CD4-positive, alpha-beta T cell (primary cell): ENCODE measurements around the gene EXOSC2. TPM values are rescaled to one million over a fixed set of nuclear protein-coding genes. Genes with fewer than 3 reads are reported as not detected.

ENCODE experiments used
- ATAC-seq: fragments of 200-7000 bp; cut with Tn5 transposase; one replicate; pipeline ENCODE4 v1.10.0; 2022; ENCODE audit warnings: mild to moderate bottlenecking; ENCODE audit not compliant: poor library complexity
- CTCF ChIA-PET: fragments of 350-600 bp; sonication (Branson Sonifier 250); formaldehyde crosslinking; loops from one replicate; lab custom pipeline; 2021; ENCODE audit warnings: antibody characterized with exemption, inconsistent platforms; lab: Charles Lee
- POLR2A ChIA-PET: fragments of 350-600 bp; sonication (Branson Sonifier 250); formaldehyde crosslinking; loops from one replicate; lab custom pipeline; 2021; ENCODE audit warnings: antibody characterized with exemption, inconsistent platforms; lab: Charles Lee
- DNase-seq, 14 experiments: peaks; one replicate each; pipeline ENCODE4 v3.0.0-alpha.2; 2013 to 2020; ENCODE audit warnings: mixed read lengths in 2 of 14
- H3K27ac ChIP-seq, 2 donors: one replicate each; pipeline versions ENCODE4 v1.5.1 to v1.7.0; 2013; ENCODE audit warnings: low read length in 2 of 2, low read depth in 1 of 2, mild to moderate bottlenecking in 1 of 2
- H3K27me3 ChIP-seq, 2 experiments: 1 replicate in 1 of 2; 2 replicates in 1 of 2; pipeline versions ENCODE4 v1.6.1 to v1.7.0; 2013; ENCODE audit warnings: low read length in 2 of 2, control low read depth in 1 of 2, mild to moderate bottlenecking in 1 of 2, moderate library complexity in 1 of 2; ENCODE audit not compliant: insufficient read depth in 2 of 2, control insufficient read depth in 1 of 2
- H3K36me3 ChIP-seq: one replicate; pipeline ENCODE4 v1.6.1; 2013; ENCODE audit warnings: low read length, control low read depth; ENCODE audit not compliant: insufficient read depth
- H3K4me1 ChIP-seq: one replicate; pipeline ENCODE4 v1.6.1; 2013; ENCODE audit warnings: low read length, control low read depth; ENCODE audit not compliant: insufficient read depth
- H3K4me3 ChIP-seq: one replicate; pipeline ENCODE4 v1.5.1; 2013; ENCODE audit warnings: mild to moderate bottlenecking, low read length, moderate library complexity
- H3K9me3 ChIP-seq, 2 experiments: 1 replicate in 1 of 2; 2 replicates in 1 of 2; pipeline versions ENCODE4 v1.6.1 to v1.7.0; 2013; ENCODE audit warnings: low read length in 2 of 2, mild to moderate bottlenecking in 2 of 2, control low read depth in 1 of 2, moderate library complexity in 1 of 2; ENCODE audit not compliant: control insufficient read depth in 1 of 2, insufficient read depth in 1 of 2
- H3K27ac Mint-ChIP-seq: one replicate; pipeline ENCODE4 v1.8.0; 2020; ENCODE audit warnings: mixed read lengths
- H3K27me3 Mint-ChIP-seq: one replicate; pipeline ENCODE4 v1.8.0; 2021; ENCODE audit warnings: mixed read lengths
- H3K36me3 Mint-ChIP-seq: one replicate; pipeline ENCODE4 v1.8.0; 2021; ENCODE audit warnings: low read depth, mixed read lengths
- H3K4me1 Mint-ChIP-seq: one replicate; pipeline ENCODE4 v1.8.0; 2021; ENCODE audit warnings: low read depth, mixed read lengths
- H3K4me3 Mint-ChIP-seq: one replicate; pipeline ENCODE4 v1.8.0; 2020; ENCODE audit warnings: mild to moderate bottlenecking, mixed read lengths
- H3K9me3 Mint-ChIP-seq: one replicate; pipeline ENCODE4 v1.8.0; 2020; ENCODE audit warnings: mixed read lengths
- CTCF ChIP-seq: fragments of 200-600 bp; IDR thresholded peaks from one replicate; pipeline ENCODE4 v1.8.0; 2022; ENCODE audit warnings: antibody characterized with exemption, mild to moderate bottlenecking
- intact Hi-C, 2 experiments: fragments of 100-400 bp; cut with DNase I in 1 of 2; cut with micrococcal nuclease in 1 of 2; formaldehyde crosslinking; loops; one replicate each; pipeline versions ENCODE4 v1.15.1 to v1.9.0; 2023 to 2025; cut with DNase I, micrococcal nuclease
- total RNA-seq, 174 experiments: library from RNA in 2 of 174; stranded (reverse) in 2 of 174; gene quantifications; one replicate each; pipeline ENCODE4 v1.2.3 and lab custom pipeline; 2021 to 2026

The EXOSC2 gene
- total RNA-seq, 2 experiments from 2014 or later, result 49.2 to 50.2 TPM

GRCh38 chr9:130714586-130715110 is 21.1 kb downstream of the EXOSC2 start:
- Mint-ChIP-seq H3K4me1 (peaks cover 42% of the 10 kb centered on the region), H3K9me3 (no peaks in the 10 kb centered on the region), H3K36me3 (no peaks in the 10 kb centered on the region), H3K27ac (peak overlapping the region; percentile 91), H3K4me3 (peak overlapping the region; percentile 93), H3K27me3 (no peaks in the 10 kb centered on the region)
- H3K27ac ChIP-seq, result no peak overlapping the region
- no peaks in the 10 kb centered on the region for H3K27me3 ChIP-seq
- H3K9me3 ChIP-seq, result no peaks in the 10 kb centered on the region
- no peak for DNase-seq
- no peak for ATAC-seq
- ChIA-PET POLR2A (interaction anchor here (0.6 kb wide), 1 partner anchor 1449 kb away, joined by 3 read pairs; no protein-coding TSS in a partner anchor), CTCF (interaction anchor here (0.9 to 1.4 kb wide), 3 partner anchors 13 to 126 kb away, joined by 4 to 9 read pairs (median 5); no protein-coding TSS in a partner anchor)
- TF ChIP-seq CTCF, result no peak
- intact Hi-C loops, result loop anchor here in 1 of 2 experiments (5.0 kb wide), 2 partner anchors 137 to 413 kb away; partner anchors contain the start of genes FUBP3 and NUP214
- H3K36me3 ChIP-seq, result no peaks in the 10 kb centered on the region
- peak overlapping the region; percentile 97 for H3K4me3 ChIP-seq
- peaks cover 29% of the 10 kb centered on the region for H3K4me1 ChIP-seq

GRCh38 chr9:130715270-130715669 is 21.7 kb downstream of the EXOSC2 start:
- no peaks in the 10 kb centered on the region for H3K36me3 ChIP-seq
- DNase-seq (no peak), ATAC-seq (no peak)
- Mint-ChIP-seq H3K4me1 (peaks cover 45% of the 10 kb centered on the region), H3K4me3 (peak overlapping the region; percentile 93), H3K36me3 (peaks cover under 1% of the 10 kb centered on the region), H3K27ac (peak overlapping the region; percentile 91), H3K9me3 (no peaks in the 10 kb centered on the region), H3K27me3 (no peaks in the 10 kb centered on the region)
- no peak overlapping the region for H3K27ac ChIP-seq
- H3K9me3 ChIP-seq, result no peaks in the 10 kb centered on the region
- peaks cover 29% of the 10 kb centered on the region for H3K4me1 ChIP-seq
- H3K27me3 ChIP-seq, result no peaks in the 10 kb centered on the region
- no peak for TF ChIP-seq CTCF
- no peak overlapping the region for H3K4me3 ChIP-seq
- intact Hi-C loops, result no loop called here
- ChIA-PET POLR2A (no interaction called here), CTCF (interaction anchor here (0.9 to 1.4 kb wide), 3 partner anchors 13 to 126 kb away, joined by 4 to 9 read pairs (median 5); no protein-coding TSS in a partner anchor)

- intact Hi-C loops, result no loop called here
- peaks cover 54% of the 10 kb centered on the region for H3K4me1 Mint-ChIP-seq
- peaks cover 18% of the 10 kb centered on the region for H3K4me1 ChIP-seq
- CTCF ChIA-PET, result interaction anchor here (1.2 kb wide), 1 partner anchor 17 kb away, joined by 7 read pairs; no protein-coding TSS in a partner anchor
- no peaks in the 10 kb centered on the region for H3K9me3 ChIP-seq
- no peaks in the 10 kb centered on the region for H3K9me3 Mint-ChIP-seq
- H3K36me3 ChIP-seq, result no peaks in the 10 kb centered on the region
- ATAC-seq (no peak), DNase-seq (no peak)
- no peak overlapping the region for H3K4me3 ChIP-seq
- POLR2A ChIA-PET, result interaction anchor here (0.6 kb wide), 1 partner anchor 9 kb away, joined by 3 read pairs; no protein-coding TSS in a partner anchor
- H3K27me3 Mint-ChIP-seq, result no peaks in the 10 kb centered on the region
- H3K27me3 ChIP-seq, result no peaks in the 10 kb centered on the region
- no peak overlapping the region for H3K27ac ChIP-seq
- TF ChIP-seq CTCF, result no peak
- H3K27ac Mint-ChIP-seq, result no peak overlapping the region
- no peak overlapping the region for H3K4me3 Mint-ChIP-seq
- peaks cover 5% of the 10 kb centered on the region for H3K36me3 Mint-ChIP-seq
Observed at GRCh38 chr9:130718562-130718961, 25.0 kb downstream of the EXOSC2 start.
